Esophagus squamous epithelium (tissue), 4 donors: ENCODE data around the gene CBS.

Experiments used
- CTCF ChIP-seq, 6 experiments: fragments of 450-650 bp in 4 of 6; fragments of 200-600 bp in 2 of 6; sonication (generic) in 2 of 6; IDR thresholded peaks; one replicate each; pipeline ENCODE4 v1.5.1; 2016 to 2019; ENCODE audit warnings: antibody characterized with exemption in 6 of 6, mild to moderate bottlenecking in 4 of 6, moderate library complexity in 4 of 6
- POLR2A ChIP-seq, 4 donors: fragments of 450-650 bp; IDR thresholded peaks; one replicate each; pipeline ENCODE4 v1.6.1; 2017; ENCODE audit warnings: antibody characterized with exemption in 4 of 4, mild to moderate bottlenecking in 4 of 4, moderate library complexity in 3 of 4

GRCh38 chr21:43031121-43031619, 44.5 kb downstream of the CBS start:
- TF ChIP-seq POLR2A (IDR thresholded peaks at IDR 0.05), result no peak
- TF ChIP-seq CTCF (IDR thresholded peaks at IDR 0.05), result no peak
